GM23338 (cell line): ENCODE results near the gene ATP12A. TPM values are rescaled to one million over a fixed set of nuclear protein-coding genes. Genes with fewer than 3 reads are reported as not detected.

Experiments
- ATAC-seq: fragments of 200-7000 bp; cut with Tn5 transposase; 3 replicates; pipeline ENCODE4 v1.9.1; 2020
- DNase-seq: peaks from one replicate; pipeline ENCODE4 v3.0.0-alpha.2; 2015; ENCODE audit warnings: low spot score
- H2AFZ ChIP-seq: fragments of 200-600 bp; sonication (generic); 2 replicates; pipeline ENCODE4 v1.8.0; 2016; ENCODE audit warnings: antibody characterized with exemption, mild to moderate bottlenecking, moderate library complexity
- H3F3A ChIP-seq: fragments of 200-600 bp; sonication (generic); replicated peaks from 2 replicates; pipeline ENCODE4 v1.8.0; 2017; ENCODE audit warnings: antibody characterized with exemption, mixed run types, low read depth
- H3K27ac ChIP-seq: fragments of 200-600 bp; sonication (generic); 2 replicates; pipeline ENCODE4 v1.6.1; 2016; ENCODE audit warnings: low read depth
- H3K27me3 ChIP-seq: fragments of 200-600 bp; sonication (generic); 2 replicates; pipeline ENCODE4 v1.8.0; 2016; ENCODE audit warnings: mild to moderate bottlenecking, mixed run types, moderate library complexity; ENCODE audit not compliant: insufficient read depth
- H3K36me3 ChIP-seq: fragments of 200-600 bp; sonication (generic); 2 replicates; pipeline ENCODE4 v1.8.0; 2016; ENCODE audit warnings: mild to moderate bottlenecking; ENCODE audit not compliant: insufficient read depth
- H3K4me1 ChIP-seq: fragments of 200-600 bp; sonication (generic); 2 replicates; pipeline ENCODE4 v1.8.0; 2016; ENCODE audit warnings: mild to moderate bottlenecking, moderate library complexity; ENCODE audit not compliant: insufficient read depth
- H3K4me2 ChIP-seq: fragments of 200-600 bp; sonication (generic); 2 replicates; pipeline ENCODE4 v1.7.1; 2017; ENCODE audit warnings: mixed run types
- H3K4me3 ChIP-seq: fragments of 200-600 bp; sonication (generic); 2 replicates; pipeline ENCODE4 v1.6.1; 2016; ENCODE audit warnings: mixed run types
- H3K79me2 ChIP-seq: fragments of 200-600 bp; sonication (generic); replicated peaks from 2 replicates; pipeline ENCODE4 v1.8.0; 2017; ENCODE audit warnings: mild to moderate bottlenecking; ENCODE audit not compliant: insufficient read depth
- H3K9me2 ChIP-seq: fragments of 200-600 bp; sonication (generic); 2 replicates; pipeline ENCODE4 v1.8.0; 2017; ENCODE audit not compliant: insufficient read depth
- H4K20me1 ChIP-seq: fragments of 200-600 bp; sonication (generic); replicated peaks from 2 replicates; pipeline ENCODE4 v1.8.0; 2017; ENCODE audit warnings: mild to moderate bottlenecking; ENCODE audit not compliant: insufficient read depth
- H3K27ac Mint-ChIP-seq: 2 replicates; pipeline ENCODE4 v1.8.0; 2020; ENCODE audit warnings: inconsistent platforms, mild to moderate bottlenecking, moderate library complexity, mixed read lengths
- H3K27me3 Mint-ChIP-seq: 3 replicates; pipeline ENCODE4 v1.8.0; 2022; ENCODE audit warnings: low read depth, mild to moderate bottlenecking, moderate library complexity, mixed read lengths, inconsistent platforms; ENCODE audit not compliant: insufficient read depth, poor library complexity
- H3K36me3 Mint-ChIP-seq: 3 replicates; pipeline ENCODE4 v1.8.0; 2021; ENCODE audit warnings: low read depth, mild to moderate bottlenecking, inconsistent platforms, moderate library complexity, mixed read lengths
- H3K4me1 Mint-ChIP-seq: 3 replicates; pipeline ENCODE4 v1.8.0; 2020; ENCODE audit warnings: mild to moderate bottlenecking, inconsistent platforms, mixed read lengths
- H3K4me3 Mint-ChIP-seq: 3 replicates; pipeline ENCODE4 v1.8.0; 2021; ENCODE audit warnings: moderate library complexity, mild to moderate bottlenecking, inconsistent platforms, mixed read lengths
- H3K9me3 Mint-ChIP-seq: 3 replicates; pipeline ENCODE4 v1.8.0; 2020; ENCODE audit warnings: moderate library complexity, mild to moderate bottlenecking, inconsistent platforms, mixed read lengths
- CREB1 ChIP-seq: fragments of 250-450 bp; sonication (Bioruptor Pico); IDR thresholded peaks from 2 replicates; pipeline ENCODE4 v1.5.0; 2020; ENCODE audit warnings: low read depth, mild to moderate bottlenecking, moderate library complexity
- EZH2 ChIP-seq: fragments of 200-600 bp; sonication (generic); IDR thresholded peaks from one replicate; pipeline ENCODE4 v1.8.0; 2017; ENCODE audit warnings: antibody characterized with exemption, mild to moderate bottlenecking, low read depth; ENCODE audit not compliant: unreplicated experiment
- POLR2AphosphoS5 ChIP-seq: IDR thresholded peaks from 2 replicates; pipeline ENCODE4 v1.6.1; 2016; ENCODE audit warnings: antibody characterized with exemption, low read depth
- ZNF114 ChIP-seq: fragments of 250-450 bp; sonication (Bioruptor Pico); IDR thresholded peaks from 2 replicates; pipeline ENCODE4 v1.5.0; 2020; ENCODE audit warnings: mild to moderate bottlenecking, moderate library complexity
- polyA plus RNA-seq: library from polyadenylated mRNA; unstranded; fragments of >200 nt; fragmentation: Nextera tagmentation; extraction: Ambion mirVana; gene quantifications from 2 replicates; pipeline ENCODE4 v1.2.1, GENCODE V29; 2016
- total RNA-seq: library from RNA; depleted of rRNA; stranded (reverse); fragments of >200 nt; shearing (Covaris generic); gene quantifications from 2 replicates; pipeline ENCODE4 v1.2.3, GENCODE V29; 2014
- TF ChIP-seq, protein P1 (sequence below): fragments of 250-450 bp; sonication (Bioruptor Pico); IDR thresholded peaks from 2 replicates; pipeline ENCODE4 v1.5.0; 2020; ENCODE audit warnings: mild to moderate bottlenecking, moderate library complexity
- TF ChIP-seq, protein P2 (sequence below), 2 experiments: fragments of 200-600 bp in 1 of 2; sonication (generic) in 1 of 2; conservative IDR thresholded peaks; 2 replicates each; pipeline versions ENCODE4 v1.5.1 to v1.6.1; 2016 to 2017; ENCODE audit warnings: antibody characterized with exemption in 2 of 2, low read depth in 2 of 2, mild to moderate bottlenecking in 2 of 2, moderate library complexity in 1 of 2

Gene ATP12A
- total and polyA plus RNA-seq, 2 experiments from 2014 or later, result 0.40 to 1.0 TPM

GRCh38 chr13:24652359-24652758, 27.8 kb upstream of the ATP12A start:
- Histone ChIP-seq H3K4me3 (no peak overlapping the region), H3K36me3 (no peaks in the 10 kb centered on the region; the same call in 1 of the 2 replicates), H3F3A (no peaks in the 10 kb centered on the region), H3K79me2 (no peaks in the 10 kb centered on the region), H3K4me2 (no peak overlapping the region), H3K27me3 (no peaks in the 10 kb centered on the region), H2AFZ (no peak overlapping the region), H3K9me2 (peaks cover 3% of the 10 kb centered on the region; the same call in 1 of the 2 replicates), H3K27ac (no peak overlapping the region), H4K20me1 (no peaks in the 10 kb centered on the region), H3K4me1 (no peaks in the 10 kb centered on the region)
- Mint-ChIP-seq H3K9me3 (no peaks in the 10 kb centered on the region), H3K4me1 (peaks cover 7% of the 10 kb centered on the region), H3K4me3 (no peak overlapping the region), H3K36me3 (no peaks in the 10 kb centered on the region; the same call in 2 of the 3 replicates), H3K27ac (no peak overlapping the region), H3K27me3 (peaks cover 7% of the 10 kb centered on the region)
- ATAC-seq (no peak), DNase-seq (no peak)
- TF ChIP-seq ZNF114 (CRISPR knock-in tag), result no peak
- TF ChIP-seq EZH2, result no peak
- no peak for TF ChIP-seq POLR2AphosphoS5
- TF ChIP-seq, protein P1, sequence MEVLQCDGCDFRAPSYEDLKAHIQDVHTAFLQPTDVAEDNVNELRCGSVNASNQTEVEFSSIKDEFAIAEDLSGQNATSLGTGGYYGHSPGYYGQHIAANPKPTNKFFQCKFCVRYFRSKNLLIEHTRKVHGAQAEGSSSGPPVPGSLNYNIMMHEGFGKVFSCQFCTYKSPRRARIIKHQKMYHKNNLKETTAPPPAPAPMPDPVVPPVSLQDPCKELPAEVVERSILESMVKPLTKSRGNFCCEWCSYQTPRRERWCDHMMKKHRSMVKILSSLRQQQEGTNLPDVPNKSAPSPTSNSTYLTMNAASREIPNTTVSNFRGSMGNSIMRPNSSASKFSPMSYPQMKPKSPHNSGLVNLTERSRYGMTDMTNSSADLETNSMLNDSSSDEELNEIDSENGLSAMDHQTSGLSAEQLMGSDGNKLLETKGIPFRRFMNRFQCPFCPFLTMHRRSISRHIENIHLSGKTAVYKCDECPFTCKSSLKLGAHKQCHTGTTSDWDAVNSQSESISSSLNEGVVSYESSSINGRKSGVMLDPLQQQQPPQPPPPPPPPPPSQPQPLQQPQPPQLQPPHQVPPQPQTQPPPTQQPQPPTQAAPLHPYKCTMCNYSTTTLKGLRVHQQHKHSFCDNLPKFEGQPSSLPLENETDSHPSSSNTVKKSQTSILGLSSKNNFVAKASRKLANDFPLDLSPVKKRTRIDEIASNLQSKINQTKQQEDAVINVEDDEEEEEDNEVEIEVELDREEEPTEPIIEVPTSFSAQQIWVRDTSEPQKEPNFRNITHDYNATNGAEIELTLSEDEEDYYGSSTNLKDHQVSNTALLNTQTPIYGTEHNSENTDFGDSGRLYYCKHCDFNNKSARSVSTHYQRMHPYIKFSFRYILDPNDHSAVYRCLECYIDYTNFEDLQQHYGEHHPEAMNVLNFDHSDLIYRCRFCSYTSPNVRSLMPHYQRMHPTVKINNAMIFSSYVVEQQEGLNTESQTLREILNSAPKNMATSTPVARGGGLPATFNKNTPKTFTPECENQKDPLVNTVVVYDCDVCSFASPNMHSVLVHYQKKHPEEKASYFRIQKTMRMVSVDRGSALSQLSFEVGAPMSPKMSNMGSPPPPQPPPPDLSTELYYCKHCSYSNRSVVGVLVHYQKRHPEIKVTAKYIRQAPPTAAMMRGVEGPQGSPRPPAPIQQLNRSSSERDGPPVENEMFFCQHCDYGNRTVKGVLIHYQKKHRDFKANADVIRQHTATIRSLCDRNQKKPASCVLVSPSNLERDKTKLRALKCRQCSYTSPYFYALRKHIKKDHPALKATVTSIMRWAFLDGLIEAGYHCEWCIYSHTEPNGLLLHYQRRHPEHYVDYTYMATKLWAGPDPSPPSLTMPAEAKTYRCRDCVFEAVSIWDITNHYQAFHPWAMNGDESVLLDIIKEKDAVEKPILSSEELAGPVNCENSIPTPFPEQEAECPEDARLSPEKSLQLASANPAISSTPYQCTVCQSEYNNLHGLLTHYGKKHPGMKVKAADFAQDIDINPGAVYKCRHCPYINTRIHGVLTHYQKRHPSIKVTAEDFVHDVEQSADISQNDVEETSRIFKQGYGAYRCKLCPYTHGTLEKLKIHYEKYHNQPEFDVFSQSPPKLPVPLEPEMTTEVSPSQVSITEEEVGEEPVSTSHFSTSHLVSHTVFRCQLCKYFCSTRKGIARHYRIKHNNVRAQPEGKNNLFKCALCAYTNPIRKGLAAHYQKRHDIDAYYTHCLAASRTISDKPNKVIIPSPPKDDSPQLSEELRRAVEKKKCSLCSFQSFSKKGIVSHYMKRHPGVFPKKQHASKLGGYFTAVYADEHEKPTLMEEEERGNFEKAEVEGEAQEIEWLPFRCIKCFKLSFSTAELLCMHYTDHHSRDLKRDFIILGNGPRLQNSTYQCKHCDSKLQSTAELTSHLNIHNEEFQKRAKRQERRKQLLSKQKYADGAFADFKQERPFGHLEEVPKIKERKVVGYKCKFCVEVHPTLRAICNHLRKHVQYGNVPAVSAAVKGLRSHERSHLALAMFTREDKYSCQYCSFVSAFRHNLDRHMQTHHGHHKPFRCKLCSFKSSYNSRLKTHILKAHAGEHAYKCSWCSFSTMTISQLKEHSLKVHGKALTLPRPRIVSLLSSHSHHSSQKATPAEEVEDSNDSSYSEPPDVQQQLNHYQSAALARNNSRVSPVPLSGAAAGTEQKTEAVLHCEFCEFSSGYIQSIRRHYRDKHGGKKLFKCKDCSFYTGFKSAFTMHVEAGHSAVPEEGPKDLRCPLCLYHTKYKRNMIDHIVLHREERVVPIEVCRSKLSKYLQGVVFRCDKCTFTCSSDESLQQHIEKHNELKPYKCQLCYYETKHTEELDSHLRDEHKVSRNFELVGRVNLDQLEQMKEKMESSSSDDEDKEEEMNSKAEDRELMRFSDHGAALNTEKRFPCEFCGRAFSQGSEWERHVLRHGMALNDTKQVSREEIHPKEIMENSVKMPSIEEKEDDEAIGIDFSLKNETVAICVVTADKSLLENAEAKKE (CRISPR knock-in tag), result no peak
- TF ChIP-seq CREB1 (CRISPR knock-in tag), result no peak
- TF ChIP-seq, protein P2, sequence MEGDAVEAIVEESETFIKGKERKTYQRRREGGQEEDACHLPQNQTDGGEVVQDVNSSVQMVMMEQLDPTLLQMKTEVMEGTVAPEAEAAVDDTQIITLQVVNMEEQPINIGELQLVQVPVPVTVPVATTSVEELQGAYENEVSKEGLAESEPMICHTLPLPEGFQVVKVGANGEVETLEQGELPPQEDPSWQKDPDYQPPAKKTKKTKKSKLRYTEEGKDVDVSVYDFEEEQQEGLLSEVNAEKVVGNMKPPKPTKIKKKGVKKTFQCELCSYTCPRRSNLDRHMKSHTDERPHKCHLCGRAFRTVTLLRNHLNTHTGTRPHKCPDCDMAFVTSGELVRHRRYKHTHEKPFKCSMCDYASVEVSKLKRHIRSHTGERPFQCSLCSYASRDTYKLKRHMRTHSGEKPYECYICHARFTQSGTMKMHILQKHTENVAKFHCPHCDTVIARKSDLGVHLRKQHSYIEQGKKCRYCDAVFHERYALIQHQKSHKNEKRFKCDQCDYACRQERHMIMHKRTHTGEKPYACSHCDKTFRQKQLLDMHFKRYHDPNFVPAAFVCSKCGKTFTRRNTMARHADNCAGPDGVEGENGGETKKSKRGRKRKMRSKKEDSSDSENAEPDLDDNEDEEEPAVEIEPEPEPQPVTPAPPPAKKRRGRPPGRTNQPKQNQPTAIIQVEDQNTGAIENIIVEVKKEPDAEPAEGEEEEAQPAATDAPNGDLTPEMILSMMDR (conservative IDR thresholded peaks at IDR 0.05; ENCODE audit: low read depth in 2 of 2), result no peak
